SU-DHL-6 (cell line): ENCODE measurements around the gene CRMP1.

Experiments used
- H2AFZ ChIP-seq: fragments of 200-600 bp; sonication (generic); 2 replicates; pipeline ENCODE4 v1.6.1; 2014; ENCODE audit warnings: low read depth, mild to moderate bottlenecking, moderate library complexity, mixed read lengths, antibody characterized with exemption, low read length; ENCODE audit not compliant: severe bottlenecking
- H3F3A ChIP-seq: fragments of 200-600 bp; shearing (Covaris generic); 2 replicates; pipeline ENCODE4 v1.6.0; 2016; ENCODE audit warnings: antibody characterized with exemption, mild to moderate bottlenecking; ENCODE audit not compliant: insufficient read depth
- H3K27ac ChIP-seq: fragments of 200-600 bp; sonication (generic); 2 replicates; pipeline ENCODE4 v1.5.1; 2016; ENCODE audit warnings: low read depth, mild to moderate bottlenecking, low read length, moderate library complexity, mixed read lengths
- H3K27me3 ChIP-seq: fragments of 200-600 bp; sonication (generic), shearing (Covaris generic); 2 replicates; pipeline ENCODE4 v1.6.0; 2014; ENCODE audit warnings: mild to moderate bottlenecking, low read length
- H3K36me3 ChIP-seq: fragments of 200-600 bp; sonication (generic); 2 replicates; pipeline ENCODE4 v1.6.1; 2014; ENCODE audit warnings: mild to moderate bottlenecking, low read length, mixed read lengths
- H3K4me2 ChIP-seq: fragments of 300-600, 200-600 bp; shearing (Covaris generic), sonication (generic); 2 replicates; pipeline ENCODE4 v1.6.0; 2014; ENCODE audit warnings: low read length, low read depth, mild to moderate bottlenecking; ENCODE audit not compliant: poor library complexity, severe bottlenecking
- H3K4me3 ChIP-seq: fragments of 200-600 bp; sonication (generic); 2 replicates; pipeline ENCODE4 v1.5.1; 2014; ENCODE audit warnings: antibody characterized with exemption, low read length, mild to moderate bottlenecking, mixed read lengths; ENCODE audit not compliant: insufficient read depth, poor library complexity, severe bottlenecking
- H3K79me2 ChIP-seq: fragments of 200-600 bp; sonication (generic); 2 replicates; pipeline ENCODE4 v1.6.1; 2014; ENCODE audit warnings: mild to moderate bottlenecking, low read length, moderate library complexity; ENCODE audit not compliant: insufficient read depth
- H3K9ac ChIP-seq: fragments of 200-600 bp; sonication (generic); 2 replicates; pipeline ENCODE4 v1.7.0; 2014; ENCODE audit warnings: mild to moderate bottlenecking, low read length
- H3K9me2 ChIP-seq: fragments of 200-600 bp; sonication (generic); replicated peaks from 2 replicates; pipeline ENCODE4 v1.6.1; 2014; ENCODE audit warnings: low read length; ENCODE audit not compliant: insufficient read depth
- H3K9me3 ChIP-seq: fragments of 200-600 bp; sonication (generic); 2 replicates; pipeline ENCODE4 v1.6.1; 2014; ENCODE audit warnings: low read length, mixed read lengths; ENCODE audit not compliant: insufficient read depth
- H4K20me1 ChIP-seq: fragments of 200-600 bp; sonication (generic); 2 replicates; pipeline ENCODE4 v1.6.1; 2014; ENCODE audit warnings: low read depth, mild to moderate bottlenecking, antibody characterized with exemption, low read length, moderate library complexity, mixed read lengths
- EZH2phosphoT487 ChIP-seq: fragments of 200-600 bp; sonication (generic), shearing (Covaris generic); conservative IDR thresholded peaks from 2 replicates; pipeline ENCODE4 v1.6.1; 2018; ENCODE audit warnings: mild to moderate bottlenecking, antibody characterized with exemption, low read length, moderate library complexity, mixed read lengths
- TF ChIP-seq, protein P1 (sequence below): fragments of 200-600 bp; sonication (generic); IDR thresholded peaks from one replicate; pipeline ENCODE4 v1.5.1; 2017; ENCODE audit warnings: antibody characterized with exemption, mild to moderate bottlenecking, low read length, moderate library complexity; ENCODE audit not compliant: insufficient read depth, poor library complexity, severe bottlenecking

CRMP1 gene

GRCh38 chr4:5795580-5795979 lies 97.3 kb downstream of the CRMP1 start:
- Histone ChIP-seq H3K79me2 (no peaks in the 10 kb centered on the region), H3K27ac (no peak overlapping the region), H3K9me3 (no peaks in the 10 kb centered on the region), H3K4me3 (no peak overlapping the region), H3K36me3 (no peaks in the 10 kb centered on the region), H3K4me2 (no peak overlapping the region), H2AFZ (no peak overlapping the region), H4K20me1 (no peaks in the 10 kb centered on the region), H3K9me2 (no peaks in the 10 kb centered on the region), H3F3A (no peaks in the 10 kb centered on the region), H3K27me3 (0 out of 2 replicates have a peak, but pooled peaks cover 3% of the 10 kb centered on the region), H3K9ac (no peak overlapping the region)
- TF ChIP-seq, protein P1, sequence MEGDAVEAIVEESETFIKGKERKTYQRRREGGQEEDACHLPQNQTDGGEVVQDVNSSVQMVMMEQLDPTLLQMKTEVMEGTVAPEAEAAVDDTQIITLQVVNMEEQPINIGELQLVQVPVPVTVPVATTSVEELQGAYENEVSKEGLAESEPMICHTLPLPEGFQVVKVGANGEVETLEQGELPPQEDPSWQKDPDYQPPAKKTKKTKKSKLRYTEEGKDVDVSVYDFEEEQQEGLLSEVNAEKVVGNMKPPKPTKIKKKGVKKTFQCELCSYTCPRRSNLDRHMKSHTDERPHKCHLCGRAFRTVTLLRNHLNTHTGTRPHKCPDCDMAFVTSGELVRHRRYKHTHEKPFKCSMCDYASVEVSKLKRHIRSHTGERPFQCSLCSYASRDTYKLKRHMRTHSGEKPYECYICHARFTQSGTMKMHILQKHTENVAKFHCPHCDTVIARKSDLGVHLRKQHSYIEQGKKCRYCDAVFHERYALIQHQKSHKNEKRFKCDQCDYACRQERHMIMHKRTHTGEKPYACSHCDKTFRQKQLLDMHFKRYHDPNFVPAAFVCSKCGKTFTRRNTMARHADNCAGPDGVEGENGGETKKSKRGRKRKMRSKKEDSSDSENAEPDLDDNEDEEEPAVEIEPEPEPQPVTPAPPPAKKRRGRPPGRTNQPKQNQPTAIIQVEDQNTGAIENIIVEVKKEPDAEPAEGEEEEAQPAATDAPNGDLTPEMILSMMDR, result no peak
- TF ChIP-seq EZH2phosphoT487, result no peak

DNA sequence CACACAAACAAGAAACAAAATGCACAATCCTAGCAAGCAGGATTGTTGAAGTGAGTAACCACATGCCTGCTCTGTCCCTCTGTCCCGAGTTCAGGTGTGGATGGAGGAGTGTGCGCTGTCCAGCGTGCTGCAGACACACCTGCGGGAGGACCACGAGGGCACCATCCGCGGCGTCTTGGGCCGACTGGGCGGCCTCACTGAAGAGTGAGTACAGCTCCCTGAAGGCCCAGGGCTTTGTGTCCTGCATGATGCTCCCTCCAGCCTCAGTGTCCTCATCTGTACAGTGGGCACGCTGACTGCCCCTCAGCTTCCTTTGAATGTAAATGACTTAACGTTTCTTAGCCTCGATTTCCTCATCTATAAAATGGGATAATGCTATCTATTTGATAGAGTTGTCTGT lies 99.4 kb downstream of the CRMP1 start:
- TF ChIP-seq, protein P1, result no peak
- TF ChIP-seq EZH2phosphoT487, result no peak
- Histone ChIP-seq H3K4me3 (no peak overlapping the region), H3K9ac (no peak overlapping the region), H3K9me3 (no peaks in the 10 kb centered on the region), H3K27ac (no peak overlapping the region), H4K20me1 (no peaks in the 10 kb centered on the region), H3K79me2 (no peaks in the 10 kb centered on the region), H3F3A (no peaks in the 10 kb centered on the region), H3K9me2 (no peaks in the 10 kb centered on the region), H3K36me3 (no peaks in the 10 kb centered on the region), H3K4me2 (no peak overlapping the region), H3K27me3 (0 out of 2 replicates have a peak, but pooled peaks cover 3% of the 10 kb centered on the region), H2AFZ (no peak overlapping the region)

DNA sequence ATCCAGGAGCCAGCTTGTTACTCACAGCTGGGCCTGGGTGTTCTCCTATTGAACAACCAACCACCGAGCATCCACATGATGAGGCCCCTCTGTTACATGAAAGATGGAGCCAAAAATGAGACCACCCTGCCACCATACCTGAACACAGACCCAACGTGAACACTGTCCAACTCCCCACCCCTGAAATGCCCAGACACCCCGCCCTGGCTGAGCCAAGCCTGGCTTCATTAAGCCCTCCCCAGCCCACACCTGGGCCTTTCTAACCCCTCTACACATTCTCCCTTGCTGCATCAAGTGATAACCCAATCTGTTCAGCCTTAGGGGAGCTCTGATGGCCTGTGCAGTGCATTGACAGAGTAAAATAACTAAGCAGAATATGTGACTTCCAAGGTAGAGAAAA lies 101.2 kb downstream of the CRMP1 start:
- TF ChIP-seq, protein P1, result no peak
- no peak for TF ChIP-seq EZH2phosphoT487
- Histone ChIP-seq H3F3A (no peaks in the 10 kb centered on the region), H3K9me3 (no peaks in the 10 kb centered on the region), H3K36me3 (no peaks in the 10 kb centered on the region), H2AFZ (no peak overlapping the region), H3K9ac (no peak overlapping the region), H3K4me3 (no peak overlapping the region), H3K4me2 (no peak overlapping the region), H4K20me1 (no peaks in the 10 kb centered on the region), H3K27me3 (0 out of 2 replicates have a peak, but pooled peaks cover 3% of the 10 kb centered on the region), H3K27ac (no peak overlapping the region), H3K9me2 (no peaks in the 10 kb centered on the region), H3K79me2 (no peaks in the 10 kb centered on the region)
